Activated CD8-positive, alpha-beta T cell treated with anti-CD3 and anti-CD28 coated beads, Interleukin-2, amount 10 ng/mL, durations not matched to agents 7 days and 5 days (primary cell): Measurements from ENCODE around the gene OR2A14. TPM values are rescaled to one million over a fixed set of nuclear protein-coding genes. Genes with fewer than 3 reads are reported as not detected.

ENCODE experiments used
- ATAC-seq: fragments of 150-1000 bp; cut with Tn5 transposase; one replicate; pipeline ENCODE4 v1.10.0; 2021; ENCODE audit warnings: moderate library complexity
- CTCF ChIA-PET: fragments of 350-600 bp; sonication (Branson Sonifier 250); formaldehyde crosslinking; loops from one replicate; lab custom pipeline; 2021; ENCODE audit warnings: antibody characterized with exemption; lab: Charles Lee
- POLR2A ChIA-PET: fragments of 350-600 bp; sonication (Branson Sonifier 250); formaldehyde crosslinking; loops from one replicate; lab custom pipeline; 2021; ENCODE audit warnings: antibody characterized with exemption; lab: Charles Lee
- DNase-seq: peaks from one replicate; pipeline ENCODE4 v3.0.0-alpha.2; 2020
- H3K27ac Mint-ChIP-seq: one replicate; pipeline ENCODE4 v1.8.0; 2021; ENCODE audit warnings: mild to moderate bottlenecking, mixed read lengths
- H3K27me3 Mint-ChIP-seq: one replicate; pipeline ENCODE4 v1.8.0; 2021; ENCODE audit warnings: low read depth, mixed read lengths
- H3K36me3 Mint-ChIP-seq: one replicate; pipeline ENCODE4 v1.8.0; 2021; ENCODE audit warnings: low read depth, mixed read lengths
- H3K4me1 Mint-ChIP-seq: one replicate; pipeline ENCODE4 v1.8.0; 2021; ENCODE audit warnings: low read depth, mixed read lengths
- H3K4me3 Mint-ChIP-seq: one replicate; pipeline ENCODE4 v1.8.0; 2021; ENCODE audit warnings: mild to moderate bottlenecking, mixed read lengths
- H3K9me3 Mint-ChIP-seq: one replicate; pipeline ENCODE4 v1.8.0; 2022; ENCODE audit warnings: mixed read lengths; ENCODE audit not compliant: insufficient read depth
- total RNA-seq, 2 experiments: library from RNA; stranded (reverse); gene quantifications; one replicate each; pipeline ENCODE4 v1.2.3, GENCODE V29; 2021

The OR2A14 gene
- total RNA-seq = not detected

DNA sequence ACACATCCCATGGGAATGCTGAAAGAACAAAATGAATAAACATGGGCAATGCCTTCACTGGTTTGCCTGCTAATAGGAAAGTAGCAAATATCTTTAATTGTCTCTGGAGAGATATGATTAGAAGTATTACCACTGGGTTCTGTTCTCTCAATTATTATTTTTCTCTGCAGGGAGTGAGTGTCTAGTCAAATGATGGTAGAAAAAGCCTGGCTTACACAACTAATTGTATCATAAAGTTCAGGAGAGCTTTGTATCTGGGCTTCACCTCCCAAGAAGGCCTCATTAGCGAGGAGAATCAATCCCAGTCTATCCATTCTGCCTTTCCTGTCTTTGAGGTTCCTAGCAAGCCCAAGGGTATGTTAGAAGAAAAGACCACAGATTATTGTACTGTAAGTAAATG is at the start of gene OR2A14:
OR2A14 (plus strand) TSS at position 301 of the 400 bp plus-strand sequence. CDS start 5,937 bp downstream, outside the sequence.
- DNase-seq = no peak
- Mint-ChIP-seq H3K9me3 (no peaks in the 10 kb centered on the region), H3K4me1 (no peaks in the 10 kb centered on the region), H3K27me3 (no peaks in the 10 kb centered on the region), H3K4me3 (no peak within 1 kb of the TSS), H3K36me3 (no peaks in the 10 kb centered on the region), H3K27ac (no peak within 1 kb of the TSS)
- CTCF ChIA-PET = no interaction called here
- POLR2A ChIA-PET = no interaction called here
- ATAC-seq = no peak

- ChIA-PET POLR2A (no interaction called here), CTCF (no interaction called here)
- Mint-ChIP-seq H3K27me3 (no peaks in the 10 kb centered on the region), H3K4me1 (no peaks in the 10 kb centered on the region), H3K27ac (no peak overlapping the region), H3K36me3 (no peaks in the 10 kb centered on the region), H3K4me3 (no peak overlapping the region), H3K9me3 (no peaks in the 10 kb centered on the region)
- DNase-seq (no peak), ATAC-seq (no peak)
Observed at GRCh38 chr7:144074374-144074773, 48.6 kb upstream of the OR2A14 start.

- no peaks in the 10 kb centered on the region for H3K36me3 Mint-ChIP-seq
- peaks cover 4% of the 10 kb centered on the region for H3K9me3 Mint-ChIP-seq
- no peak within 1 kb of the TSS for H3K27ac Mint-ChIP-seq
- no peak for DNase-seq
- ChIA-PET CTCF (no interaction called here), POLR2A (no interaction called here)
- peaks cover 2% of the 10 kb centered on the region for H3K27me3 Mint-ChIP-seq
- ATAC-seq = no peak
- H3K4me1 Mint-ChIP-seq = no peaks in the 10 kb centered on the region
- H3K4me3 Mint-ChIP-seq = no peak within 1 kb of the TSS
Observed at GRCh38 chr7:144085978-144086377, 37.0 kb upstream of the OR2A14 start, which contains the start of gene OR2A12. Gene OR2A12 (plus strand): TSS chr7:144086278. CDS start chr7:144095108, 8,830 bp downstream.

GRCh38 chr7:144086730-144087129 is 36.2 kb upstream of the OR2A14 start:
- Mint-ChIP-seq H3K27ac (no peak overlapping the region), H3K4me3 (no peak overlapping the region), H3K27me3 (peaks cover 4% of the 10 kb centered on the region), H3K4me1 (no peaks in the 10 kb centered on the region), H3K36me3 (no peaks in the 10 kb centered on the region), H3K9me3 (peaks cover 4% of the 10 kb centered on the region)
- ChIA-PET POLR2A (no interaction called here), CTCF (no interaction called here)
- ATAC-seq = no peak
- DNase-seq = no peak

- ChIA-PET POLR2A (no interaction called here), CTCF (no interaction called here)
- Mint-ChIP-seq H3K27me3 (peaks cover 4% of the 10 kb centered on the region), H3K36me3 (no peaks in the 10 kb centered on the region), H3K4me1 (no peaks in the 10 kb centered on the region), H3K27ac (no peak overlapping the region), H3K4me3 (no peak overlapping the region), H3K9me3 (peaks cover 4% of the 10 kb centered on the region)
- DNase-seq (no peak), ATAC-seq (no peak)
Observed at GRCh38 chr7:144087230-144087629, 35.7 kb upstream of the OR2A14 start.

DNA sequence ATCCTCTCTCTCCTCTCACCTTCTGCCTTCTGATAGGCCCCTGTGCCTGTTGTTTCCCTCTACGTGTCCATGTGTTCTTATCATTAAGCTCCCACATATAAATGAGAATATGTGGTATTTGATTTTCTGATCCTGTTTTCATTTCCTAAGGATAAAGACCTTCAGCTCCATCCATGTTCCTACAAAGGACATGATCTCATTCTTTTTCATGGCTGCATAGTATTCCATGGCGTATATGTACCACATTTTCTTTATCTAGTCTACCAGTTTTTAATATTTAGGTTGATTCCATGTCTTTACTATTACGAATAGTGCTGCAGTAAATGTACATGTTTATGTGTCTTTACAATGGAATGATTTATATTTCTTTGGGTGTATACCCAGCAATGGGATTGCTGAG is 32.3 kb upstream of the OR2A14 start:
- peaks cover 4% of the 10 kb centered on the region for H3K27me3 Mint-ChIP-seq
- ChIA-PET POLR2A (no interaction called here), CTCF (no interaction called here)
- no peak overlapping the region for H3K27ac Mint-ChIP-seq
- DNase-seq (no peak), ATAC-seq (no peak)
- peaks cover 4% of the 10 kb centered on the region for H3K9me3 Mint-ChIP-seq
- H3K4me3 Mint-ChIP-seq = no peak overlapping the region
- no peaks in the 10 kb centered on the region for H3K36me3 Mint-ChIP-seq
- H3K4me1 Mint-ChIP-seq = no peaks in the 10 kb centered on the region

GRCh38 chr7:144098776-144099175 is 24.2 kb upstream of the OR2A14 start:
- no peak overlapping the region for H3K4me3 Mint-ChIP-seq
- no peaks in the 10 kb centered on the region for H3K36me3 Mint-ChIP-seq
- H3K27me3 Mint-ChIP-seq = peaks cover 4% of the 10 kb centered on the region
- no peak overlapping the region for H3K27ac Mint-ChIP-seq
- no peaks in the 10 kb centered on the region for H3K9me3 Mint-ChIP-seq
- ATAC-seq = no peak
- H3K4me1 Mint-ChIP-seq = no peaks in the 10 kb centered on the region
- DNase-seq = no peak
- ChIA-PET CTCF (interaction anchor here (2.0 kb wide), 1 partner anchor 29 kb away, joined by 7 read pairs; no protein-coding TSS in a partner anchor), POLR2A (no interaction called here)

- Mint-ChIP-seq H3K27ac (no peak overlapping the region), H3K9me3 (no peaks in the 10 kb centered on the region), H3K4me1 (no peaks in the 10 kb centered on the region), H3K27me3 (peaks cover 4% of the 10 kb centered on the region), H3K36me3 (no peaks in the 10 kb centered on the region), H3K4me3 (no peak overlapping the region)
- DNase-seq = no peak
- CTCF ChIA-PET = no interaction called here
- ATAC-seq = no peak
- POLR2A ChIA-PET = no interaction called here
Observed at GRCh38 chr7:144100607-144101006, 22.4 kb upstream of the OR2A14 start.

DNA sequence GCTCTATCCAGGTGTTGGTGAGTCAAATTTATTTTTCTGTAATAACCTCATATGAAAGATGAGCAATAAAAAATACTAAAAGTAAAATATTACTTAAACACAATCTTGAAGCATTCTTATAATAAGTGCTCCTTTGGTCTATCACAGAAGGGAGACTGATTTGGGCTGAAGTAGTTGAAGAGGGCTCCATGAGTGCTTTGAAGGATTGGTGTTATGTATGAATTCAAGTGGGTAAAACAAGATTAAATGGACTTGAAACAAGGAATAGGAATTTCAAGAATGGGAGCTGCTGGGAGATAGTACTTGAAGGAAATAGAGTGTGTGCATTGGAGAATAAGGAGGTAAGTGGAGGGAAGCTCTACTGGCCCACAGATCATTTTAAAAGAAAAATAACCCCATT is 20.9 kb upstream of the OR2A14 start:
- Mint-ChIP-seq H3K4me3 (no peak overlapping the region), H3K36me3 (no peaks in the 10 kb centered on the region), H3K27ac (no peak overlapping the region), H3K27me3 (peaks cover 6% of the 10 kb centered on the region), H3K9me3 (no peaks in the 10 kb centered on the region), H3K4me1 (no peaks in the 10 kb centered on the region)
- DNase-seq (no peak), ATAC-seq (no peak)
- CTCF ChIA-PET = no interaction called here
- POLR2A ChIA-PET = no interaction called here

- Mint-ChIP-seq H3K27me3 (peaks cover 4% of the 10 kb centered on the region), H3K4me1 (no peaks in the 10 kb centered on the region), H3K4me3 (no peak overlapping the region), H3K36me3 (no peaks in the 10 kb centered on the region), H3K9me3 (no peaks in the 10 kb centered on the region), H3K27ac (no peak overlapping the region)
- no peak for ATAC-seq
- POLR2A ChIA-PET = no interaction called here
- CTCF ChIA-PET = no interaction called here
- no peak for DNase-seq
Observed at GRCh38 chr7:144105211-144105610, 17.8 kb upstream of the OR2A14 start.

DNA sequence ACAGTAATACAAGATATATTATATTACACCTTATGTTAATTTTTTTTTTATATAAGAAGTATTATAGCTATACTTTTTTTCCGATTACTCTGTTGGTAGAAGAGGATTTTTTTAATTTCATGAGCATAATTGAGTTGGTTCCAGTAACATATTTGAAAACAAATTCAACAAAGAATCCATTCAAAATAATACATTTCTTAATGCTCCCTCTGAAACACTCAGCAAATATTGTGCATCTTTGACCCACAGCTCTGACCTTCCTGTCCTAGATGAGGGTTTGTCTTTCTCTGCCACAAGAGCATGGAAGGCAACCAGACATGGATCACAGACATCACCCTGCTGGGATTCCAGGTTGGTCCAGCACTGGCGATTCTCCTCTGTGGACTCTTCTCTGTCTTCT is 13.7 kb upstream of the OR2A14 start, which contains the start of gene OR2A2:
OR2A2 (plus strand) TSS at position 301 of the 400 bp plus-strand sequence; CDS start at position 301, 0 bp downstream.
- CTCF ChIA-PET = no interaction called here
- H3K36me3 Mint-ChIP-seq = no peaks in the 10 kb centered on the region
- no peak for ATAC-seq

GRCh38 chr7:144110272-144110671 is 12.7 kb upstream of the OR2A14 start:
- Mint-ChIP-seq H3K4me3 (no peak overlapping the region), H3K27ac (no peak overlapping the region), H3K36me3 (no peaks in the 10 kb centered on the region), H3K27me3 (peaks cover 8% of the 10 kb centered on the region), H3K9me3 (no peaks in the 10 kb centered on the region), H3K4me1 (no peaks in the 10 kb centered on the region)
- DNase-seq (no peak), ATAC-seq (no peak)
- ChIA-PET CTCF (no interaction called here), POLR2A (no interaction called here)

More for the DNA sequence above, 13.7 kb upstream of the OR2A14 start, which contains the start of gene OR2A2:
- POLR2A ChIA-PET = no interaction called here
- H3K27me3 Mint-ChIP-seq = peaks cover 6% of the 10 kb centered on the region
- H3K9me3 Mint-ChIP-seq = no peaks in the 10 kb centered on the region
- DNase-seq = no peak
- no peaks in the 10 kb centered on the region for H3K4me1 Mint-ChIP-seq
- no peak within 1 kb of the TSS for H3K4me3 Mint-ChIP-seq
- no peak within 1 kb of the TSS for H3K27ac Mint-ChIP-seq

DNA sequence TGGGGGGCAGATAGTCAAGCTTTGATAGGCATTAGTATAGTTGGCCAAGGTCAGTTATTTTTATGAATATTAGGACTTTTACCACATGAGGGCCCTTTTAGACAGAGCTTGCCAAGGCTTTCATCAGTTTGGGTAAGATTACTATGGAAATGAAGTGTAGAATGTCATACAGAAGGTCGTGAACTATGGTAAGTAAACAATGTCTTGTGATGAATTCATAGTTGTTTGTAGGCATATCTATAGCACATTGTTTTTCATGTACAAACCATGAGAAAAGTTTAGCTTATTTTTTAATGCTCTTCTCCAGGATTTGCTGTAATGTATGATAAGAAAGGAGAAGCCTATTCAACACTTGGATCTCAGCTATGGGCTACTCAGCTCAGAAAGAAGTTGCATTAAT is 9.3 kb upstream of the OR2A14 start:
- POLR2A ChIA-PET = no interaction called here
- Mint-ChIP-seq H3K4me3 (no peak overlapping the region), H3K27ac (no peak overlapping the region), H3K9me3 (no peaks in the 10 kb centered on the region), H3K4me1 (no peaks in the 10 kb centered on the region), H3K27me3 (peaks cover 9% of the 10 kb centered on the region), H3K36me3 (no peaks in the 10 kb centered on the region)
- DNase-seq (no peak), ATAC-seq (no peak)
- CTCF ChIA-PET = interaction anchor here (0.8 to 3.1 kb wide), 2 partner anchors 15 to 37 kb away, joined by 3 to 19 read pairs; no protein-coding TSS in a partner anchor
